ENCODE results near the gene TAF1B. TPM values are rescaled to one million over a fixed set of nuclear protein-coding genes. Genes with fewer than 3 reads are reported as not detected.

Gene TAF1B
- total and polyA plus RNA-seq, 2 donors (not counting 3 experiments of a cell fraction or from before 2014, with no cell fraction given), result 6.3 to 29.4 TPM

- no peak overlapping the region for H3K27ac ChIP-seq (ENCODE audit: insufficient read depth, low read depth, low read length)
- peak overlapping the region; percentile 67 for H3K4me2 ChIP-seq (ENCODE audit: insufficient read depth, low read length)
- dilution Hi-C loops (cut with MboI; ENCODE audit: extremely low pct_ligation_motif_present, low sequenced_read_pairs), result loop anchor here (25.0 kb wide), 1 partner anchor 138 kb away; no protein-coding TSS in a partner anchor
- no peaks in the 10 kb centered on the region for H4K20me1 ChIP-seq (replicated peaks; ENCODE audit: control insufficient read depth, extremely low read depth, insufficient read depth, low read length)
- peak; percentile 25 for DNase-seq (ENCODE audit: low read depth, low spot score)
- FAIRE-seq, result no peak
- H3K4me3 ChIP-seq (replicated peaks in 1 of 3; ENCODE audit: insufficient read depth in 1 of 3, low read depth in 1 of 3, low read length in 3 of 3), result peak overlapping the region; percentile 51 to 67 (median 58)
- TF ChIP-seq MYC (IDR thresholded peaks at IDR 0.05; ENCODE audit: low read depth, low read length) (no peak), MAX (IDR thresholded peaks at IDR 0.05; ENCODE audit: insufficient read depth, insufficient read length) (no peak), POLR2A (IDR thresholded peaks at IDR 0.05; ENCODE audit: low read depth, low read length) (no peak), GATA2 (IDR thresholded peaks at IDR 0.05; ENCODE audit: insufficient read depth, insufficient read length, low read depth, low read length) (no peak), FOS (IDR thresholded peaks at IDR 0.05; ENCODE audit: borderline replicate concordance, insufficient read depth, low read length) (no peak), JUN (IDR thresholded peaks at IDR 0.05; ENCODE audit: borderline replicate concordance, insufficient read depth, insufficient read length, low read depth) (no peak), POLR2AphosphoS5 (IDR thresholded peaks at IDR 0.05; ENCODE audit: insufficient read depth, low read depth, low read length) (no peak), EZH2 (IDR thresholded peaks at IDR 0.05; ENCODE audit: borderline replicate concordance, low read depth, low read length, severe bottlenecking) (no peak), CTCF (IDR thresholded peaks at IDR 0.05; ENCODE audit: extremely low read depth in 1 of 2, insufficient read depth in 1 of 2, low read depth in 1 of 2, low read length in 2 of 2) (no peak)
- no peaks in the 10 kb centered on the region for H3K36me3 ChIP-seq (ENCODE audit: control insufficient read depth in 2 of 2, extremely low read depth in 1 of 2, insufficient read depth in 2 of 2, low read length in 2 of 2)
- CTCF ChIA-PET, result interaction anchor here (0.6 to 2.2 kb wide), 2 partner anchors 34 to 62 kb away, joined by 3 to 10 read pairs; no protein-coding TSS in a partner anchor
- POLR2A ChIA-PET, result no interaction called here
- H3K4me1 ChIP-seq (ENCODE audit: control insufficient read depth, extremely low read depth, insufficient read depth, low read length), result peaks cover 4% of the 10 kb centered on the region
- intact Hi-C loops (cut with micrococcal nuclease), result loop anchor here (1.0 to 5.0 kb wide), 2 partner anchors 94 to 108 kb away; partner anchors contain the start of gene TAF1B
- H3K79me2 ChIP-seq (ENCODE audit: control insufficient read depth, insufficient read depth, low read length), result no peaks in the 10 kb centered on the region
- H3K27me3 ChIP-seq (ENCODE audit: control insufficient read depth in 2 of 2, insufficient read depth in 2 of 2, low read length in 2 of 2), result peaks cover 2 to 4% of the 10 kb centered on the region in 2 experiments
- H2AFZ ChIP-seq (ENCODE audit: low read depth, low read length), result peak overlapping the region; percentile 84
- peak overlapping the region; percentile 28 for H3K9ac ChIP-seq (replicated peaks; ENCODE audit: extremely low read depth, insufficient read depth, low read length)
- H3K9me1 ChIP-seq (replicated peaks; ENCODE audit: control insufficient read depth, extremely low read depth, insufficient read depth, low read length), result no peaks in the 10 kb centered on the region
- H3K9me3 ChIP-seq (replicated peaks; ENCODE audit: control insufficient read depth, insufficient read depth, low read length), result no peaks in the 10 kb centered on the region
- BruUV-seq (replicated peaks), result no TSS peak
Observed at GRCh38 chr2:9950521-9951271, 107.4 kb downstream of the TAF1B start.

Data from endothelial cell of umbilical vein (primary cell).